GM18861 (cell line): ENCODE results near the gene CACNA1E.
"Not testable (repeated sequence)": the region's sequence is repeated elsewhere in the genome, so short reads cannot be mapped to it uniquely, and the experiment has no call there.

Source experiments
- ATAC-seq: cut with Tn5 transposase; IDR thresholded peaks from one replicate; pipeline ENCODE4 v1.9.1; 2021; ENCODE audit not compliant: unreplicated experiment

CACNA1E gene

DNA sequence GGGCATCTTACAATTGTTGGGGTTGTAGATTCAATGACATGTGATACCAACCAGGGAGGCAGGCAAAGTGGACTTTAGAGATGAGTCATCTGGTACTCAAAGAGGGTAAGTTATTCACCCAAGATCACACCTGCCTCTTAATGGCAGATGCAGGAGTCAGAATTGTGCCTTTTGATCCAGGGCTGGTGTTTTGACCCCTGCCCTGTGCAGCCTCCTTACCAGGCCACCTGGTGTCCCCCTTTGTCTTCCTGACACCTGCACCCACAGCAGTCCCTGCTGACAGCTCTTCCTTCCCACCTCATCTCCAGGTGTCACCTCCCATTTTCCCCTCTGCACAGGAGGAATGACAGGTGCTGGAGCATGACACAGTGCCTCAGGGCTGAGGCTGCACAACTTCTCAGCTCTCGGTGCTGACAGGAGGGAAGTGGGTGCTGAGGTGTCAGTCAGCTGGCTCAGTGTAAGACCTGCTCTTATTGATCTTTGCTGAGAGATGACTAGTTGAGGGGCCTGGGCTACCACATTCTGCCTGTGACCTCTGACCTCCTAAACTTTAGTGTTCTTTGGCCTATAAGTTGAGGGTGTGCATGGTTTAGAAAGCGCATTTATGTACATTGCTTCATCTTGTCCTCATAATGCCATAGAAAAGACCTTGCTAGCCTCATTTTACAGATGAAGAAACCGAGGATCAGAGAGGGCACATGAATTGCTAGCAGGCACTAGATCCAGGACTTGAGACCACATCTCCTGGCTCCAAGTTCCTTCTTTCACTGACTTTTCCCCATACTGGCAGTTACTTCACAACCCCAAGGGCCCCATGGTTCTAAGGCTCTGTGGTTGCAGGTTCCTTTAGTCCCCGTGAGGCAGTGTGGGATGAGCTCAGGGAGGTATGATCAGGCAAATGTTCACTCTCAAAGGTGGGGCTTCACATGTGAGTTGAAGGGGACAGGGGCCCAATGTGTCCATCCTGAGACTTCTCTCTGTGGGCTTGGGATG, 31.3 kb downstream of the CACNA1E start:
- peak; percentile 77 for ATAC-seq

DNA sequence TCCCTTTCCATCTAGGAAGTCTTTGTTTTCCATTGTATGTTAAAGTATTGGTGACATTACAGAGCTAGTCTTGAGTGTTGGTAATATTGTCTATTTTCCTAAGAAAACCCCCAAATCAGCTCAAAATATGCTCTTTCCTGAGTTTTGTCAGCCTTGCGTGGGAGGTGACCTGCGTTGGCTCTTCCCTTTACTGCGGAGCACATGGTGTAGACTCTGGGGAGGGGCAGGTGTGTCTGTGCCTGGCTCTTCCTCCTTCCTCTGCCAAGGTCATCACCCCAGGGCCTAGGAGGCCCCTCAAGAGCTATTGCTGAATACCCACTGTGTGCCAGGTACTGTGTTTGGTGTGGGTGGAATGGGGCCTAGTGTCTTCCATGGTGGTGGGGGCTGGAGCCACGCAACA, 33.4 kb downstream of the CACNA1E start:
- no peak for ATAC-seq

DNA sequence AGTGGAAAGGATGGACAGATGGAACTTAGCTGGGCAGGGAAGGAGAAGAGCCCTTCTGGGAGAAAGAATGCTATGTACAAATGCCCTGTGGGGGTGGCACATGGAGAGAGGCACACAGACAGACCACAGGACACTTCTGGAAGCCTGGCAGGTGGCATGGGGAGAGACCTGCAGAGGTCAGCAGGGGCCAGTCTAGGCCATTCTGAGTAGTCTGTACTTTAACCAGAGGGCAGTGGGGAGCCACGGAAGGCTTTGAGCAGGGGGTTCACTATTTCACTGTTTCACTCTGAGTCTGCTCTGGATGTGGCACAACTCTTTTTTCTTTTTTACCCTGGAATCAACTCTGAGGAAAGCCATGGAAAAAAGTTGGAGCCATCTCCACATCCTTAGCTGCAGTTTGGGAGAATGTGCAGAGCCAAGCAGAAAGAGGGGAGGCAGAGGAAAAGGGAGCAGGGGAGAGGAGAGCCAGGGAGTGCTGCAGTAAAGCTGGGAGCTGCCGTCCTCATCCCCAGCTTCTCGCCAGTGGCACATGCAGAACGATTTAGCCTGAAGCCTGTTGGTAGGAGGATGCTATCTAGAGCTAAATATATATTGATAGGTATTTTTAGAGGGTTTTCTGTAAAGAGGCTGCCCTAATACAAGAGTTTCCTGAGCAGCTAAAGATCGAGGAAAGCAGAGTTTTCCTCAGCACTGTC, 34.0 kb downstream of the CACNA1E start:
- ATAC-seq, result no peak

DNA sequence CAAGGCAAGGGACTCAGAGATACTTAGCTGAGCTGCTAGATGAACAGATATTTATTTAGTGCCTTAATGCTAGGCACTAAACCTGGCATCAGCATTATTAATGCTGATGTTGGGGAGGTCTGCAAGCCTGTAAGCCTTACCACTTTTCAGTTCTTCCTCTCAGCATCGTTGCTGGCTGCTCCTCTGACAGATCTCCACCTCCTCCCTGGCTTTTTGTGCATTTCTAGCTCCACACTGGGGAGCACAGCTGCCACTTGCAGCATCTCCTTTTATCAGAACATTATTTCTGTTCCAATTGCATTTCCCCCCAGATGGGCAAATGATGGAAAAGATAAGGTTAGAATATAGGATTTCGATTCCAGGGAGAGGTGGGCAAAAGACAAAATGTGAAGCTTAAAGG, 34.8 kb downstream of the CACNA1E start:
- ATAC-seq, result no peak

DNA sequence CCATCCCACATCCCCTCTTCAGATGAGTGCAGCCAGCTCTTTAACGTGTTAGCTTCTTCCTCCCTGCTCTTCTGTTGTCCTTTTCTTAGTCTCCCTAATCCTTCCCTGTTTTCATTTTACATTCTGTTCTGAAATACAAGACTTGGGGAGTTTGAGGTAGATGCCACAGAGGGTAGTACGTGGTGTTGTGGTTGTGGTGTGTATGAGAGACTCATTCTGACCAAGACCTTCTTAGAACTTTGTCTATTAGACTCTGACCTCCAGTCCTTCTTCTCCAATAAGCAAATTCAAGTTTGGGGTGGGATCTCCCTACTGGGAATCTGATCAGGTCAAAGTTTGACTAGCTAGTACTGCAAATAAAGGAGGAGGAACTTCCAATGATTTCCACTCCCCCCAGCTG, 39.5 kb downstream of the CACNA1E start:
- ATAC-seq, result no peak

DNA sequence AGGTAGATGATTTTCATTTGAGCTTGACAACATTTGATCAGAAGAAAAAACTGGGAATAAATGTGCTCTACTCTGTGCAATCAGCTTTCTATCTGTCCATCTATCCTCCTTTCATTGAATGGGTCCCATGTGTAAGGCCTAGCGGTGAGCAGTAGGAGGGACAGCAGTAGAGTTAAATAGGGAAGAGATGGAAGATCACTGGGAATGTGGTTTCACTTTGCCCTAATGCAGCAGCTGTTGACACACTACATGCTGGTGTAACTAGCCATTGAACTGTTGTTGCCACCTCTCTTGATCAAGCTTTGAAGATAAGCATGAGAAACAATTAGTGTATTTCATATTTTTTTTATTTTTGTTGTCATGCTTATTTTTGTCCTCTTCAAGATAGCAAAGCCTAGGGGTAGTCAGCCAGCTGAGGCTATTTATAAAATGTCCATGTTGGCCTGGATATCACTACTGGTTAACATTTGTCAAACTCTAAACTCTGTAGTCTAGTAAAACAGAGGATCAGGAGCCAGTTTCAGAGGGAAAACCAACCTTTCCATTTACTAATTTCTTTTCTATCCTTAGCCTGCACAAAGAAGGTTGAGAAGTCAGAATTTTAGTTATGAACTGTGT, 41.9 kb downstream of the CACNA1E start:
- no peak for ATAC-seq

DNA sequence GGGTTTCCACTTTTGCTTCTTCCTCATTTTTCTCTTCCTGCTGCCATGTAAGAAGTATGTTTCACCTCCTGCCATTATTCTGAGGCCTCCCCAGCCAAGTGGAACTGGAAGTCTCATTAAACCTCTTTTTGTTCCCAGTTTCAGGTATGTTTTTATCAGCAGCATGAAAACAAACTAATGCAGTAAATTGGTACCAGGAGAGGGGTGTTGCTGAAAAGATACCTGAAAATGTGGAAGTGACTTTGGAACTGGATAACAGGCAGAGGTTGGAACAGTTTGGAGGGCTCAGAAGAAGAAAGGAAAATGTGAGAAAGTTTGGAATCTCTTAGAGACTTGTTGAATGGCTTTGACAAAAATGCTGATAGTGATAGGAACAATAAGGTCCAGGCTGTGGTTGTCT, 44.9 kb downstream of the CACNA1E start:
- ATAC-seq, result not testable (repeated sequence)

DNA sequence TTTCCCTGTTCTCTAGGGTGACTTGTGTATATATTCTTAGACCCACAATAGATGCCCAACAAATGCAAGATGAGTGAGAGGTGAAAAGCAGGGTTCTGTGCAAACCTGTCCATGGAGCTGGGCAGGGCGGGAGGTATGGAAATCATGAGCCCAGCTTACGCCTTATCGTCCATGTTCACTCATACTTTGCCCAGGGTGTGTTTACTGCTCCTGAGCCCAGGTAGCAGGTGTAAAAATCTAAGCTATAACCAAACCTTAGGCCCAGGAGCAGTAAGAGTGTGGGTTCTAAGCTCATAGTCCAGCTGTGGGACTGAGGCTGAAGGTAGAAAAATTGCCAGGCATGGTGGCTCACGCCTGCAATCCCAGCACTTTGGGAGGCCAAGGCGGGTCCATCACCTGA, 48.1 kb downstream of the CACNA1E start:
- no peak for ATAC-seq

DNA sequence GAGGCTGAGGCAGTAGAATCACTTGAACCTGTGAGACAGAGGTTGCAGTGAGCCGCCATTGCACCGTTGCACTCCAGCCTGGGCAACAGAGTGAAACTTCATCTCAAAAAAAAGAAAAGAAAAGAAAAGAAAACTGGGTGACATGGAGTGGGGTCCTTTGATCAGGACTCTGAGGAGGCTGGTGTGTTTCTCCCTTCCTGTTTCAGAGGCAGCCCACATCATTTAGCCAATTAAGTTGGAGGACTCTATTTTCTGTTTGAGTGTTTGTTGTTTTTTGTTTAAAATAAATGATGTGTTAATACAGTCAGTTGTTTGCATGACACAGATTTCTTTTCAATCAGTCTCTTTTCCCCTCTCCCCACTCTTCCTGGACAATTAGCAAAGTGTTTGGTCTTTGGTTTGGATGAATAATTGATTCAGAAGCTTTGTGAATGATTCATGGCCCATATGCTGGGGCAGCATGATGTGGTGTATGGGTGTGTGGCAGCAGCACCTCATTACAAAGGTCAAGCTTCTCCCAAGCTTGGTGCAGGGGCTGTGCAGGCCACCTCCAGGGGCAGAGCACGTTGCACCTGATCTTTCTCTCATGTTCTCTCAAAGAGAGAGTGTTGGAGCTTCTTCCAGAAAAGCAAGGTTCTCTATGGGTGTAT, 48.8 kb downstream of the CACNA1E start:
- no peak for ATAC-seq

DNA sequence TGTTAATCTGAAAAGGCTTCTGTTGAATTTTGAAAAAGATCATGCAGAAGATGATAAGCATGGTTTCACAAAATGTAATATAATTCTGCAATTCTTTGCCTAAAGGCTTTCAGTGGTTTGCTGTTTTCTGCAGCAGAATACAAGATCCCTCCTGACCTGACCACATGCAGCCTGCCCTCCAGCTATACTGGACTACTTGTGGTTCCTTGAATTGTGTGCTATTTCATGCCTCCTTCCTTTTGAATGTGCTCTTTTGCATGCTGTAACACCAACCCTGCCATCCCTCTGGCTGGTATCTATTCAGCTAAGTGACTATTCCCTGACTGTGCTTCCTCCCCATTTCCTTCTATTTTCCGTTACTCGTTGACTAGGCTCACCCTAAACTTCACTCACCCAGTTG, 55.5 kb downstream of the CACNA1E start:
- no peak for ATAC-seq

DNA sequence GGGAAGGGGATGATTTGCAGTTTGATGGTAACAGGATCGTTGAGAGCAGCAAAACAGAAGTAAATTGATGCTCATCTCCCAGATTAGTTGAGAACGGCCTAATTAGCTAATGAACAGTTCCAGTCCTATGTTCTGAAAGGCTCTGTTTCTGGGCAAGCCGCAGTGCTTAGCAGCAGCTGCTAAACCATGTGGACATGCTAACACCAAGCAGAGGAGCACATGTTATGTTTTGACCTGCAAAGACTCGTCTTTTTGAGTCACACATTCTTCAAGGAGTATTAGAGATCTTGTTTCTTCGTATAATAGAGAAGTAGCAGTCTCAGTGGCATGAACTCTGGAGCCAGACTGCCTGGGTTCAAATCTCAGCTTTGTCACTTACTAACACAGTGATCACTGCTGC, 58.1 kb downstream of the CACNA1E start:
- no peak for ATAC-seq

DNA sequence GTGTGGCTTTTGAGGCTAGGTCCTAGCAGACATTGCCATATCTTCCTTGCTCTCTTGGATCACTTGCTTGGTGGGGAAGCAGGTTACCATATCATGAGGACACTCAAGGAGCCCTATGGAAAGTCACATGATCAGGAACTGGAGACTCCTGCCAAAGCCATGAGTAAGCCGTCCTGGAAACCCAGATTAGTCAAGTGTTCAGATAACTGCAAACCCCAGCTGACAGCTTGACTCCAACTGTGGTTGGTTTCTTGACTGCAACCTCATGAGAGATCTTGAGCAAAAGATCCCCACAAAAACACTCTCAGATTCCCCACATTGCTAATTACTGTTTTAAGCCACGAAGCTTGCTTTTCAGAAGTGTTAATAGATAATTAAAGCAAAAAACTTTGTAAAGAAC, 58.6 kb downstream of the CACNA1E start:
- no peak for ATAC-seq

DNA sequence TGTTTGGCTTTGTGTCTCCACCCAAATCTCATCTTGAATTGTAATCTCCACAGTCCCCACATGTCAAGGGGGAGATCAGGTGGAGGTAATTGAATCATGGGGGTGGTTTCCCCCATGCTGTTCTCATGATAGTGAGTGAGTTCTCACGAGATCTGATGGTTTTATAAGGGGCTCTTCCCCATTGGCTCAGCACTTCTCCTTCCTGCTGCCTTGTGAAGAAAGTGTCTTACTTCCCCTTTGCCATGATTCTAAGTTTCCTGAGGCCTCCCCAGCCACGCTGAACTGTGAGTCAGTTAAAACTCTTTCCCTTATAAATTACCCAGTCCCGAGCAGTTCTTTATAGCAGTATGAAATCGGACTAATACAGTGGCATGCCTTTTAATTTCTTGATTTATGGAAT, 59.1 kb downstream of the CACNA1E start:
- not testable (repeated sequence) for ATAC-seq

DNA sequence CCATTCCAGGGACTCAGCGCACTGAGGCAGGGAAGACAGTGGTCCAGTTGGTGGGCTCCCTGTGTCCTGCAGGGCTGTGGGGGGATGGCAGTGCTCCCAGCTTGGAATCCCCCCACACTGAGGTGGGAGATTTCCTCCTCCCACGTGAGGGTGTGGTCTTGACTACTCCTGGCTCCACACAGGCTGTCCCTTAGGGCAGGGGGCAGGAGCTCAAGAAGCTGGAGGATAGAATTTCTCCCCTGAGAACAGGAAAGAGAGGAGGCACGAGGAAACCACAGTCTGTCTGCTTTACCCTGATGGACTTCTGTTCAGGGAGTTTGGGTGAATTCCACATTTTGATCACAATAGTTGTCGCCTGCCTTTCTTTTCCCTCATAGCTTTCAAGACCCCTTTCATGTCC, 62.1 kb downstream of the CACNA1E start:
- no peak for ATAC-seq

DNA sequence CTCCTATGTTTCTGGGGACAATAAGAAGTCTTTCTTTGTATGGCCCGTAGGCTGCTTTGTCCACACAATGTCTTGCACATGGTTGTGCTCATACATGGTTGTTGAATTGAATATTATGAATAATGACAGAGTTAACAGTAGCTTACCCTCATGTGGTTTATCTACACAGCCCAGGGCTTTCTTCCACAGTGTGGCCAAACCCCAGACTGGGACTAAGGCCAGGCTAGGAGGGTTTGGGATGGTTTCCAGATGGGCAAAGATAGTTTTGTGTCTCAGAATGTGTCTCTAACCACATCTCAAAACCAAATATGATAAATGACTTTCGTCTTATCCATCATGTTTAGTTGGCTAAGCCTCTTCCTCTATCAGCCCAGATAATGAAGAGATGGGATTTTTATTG, 65.2 kb downstream of the CACNA1E start:
- no peak for ATAC-seq

DNA sequence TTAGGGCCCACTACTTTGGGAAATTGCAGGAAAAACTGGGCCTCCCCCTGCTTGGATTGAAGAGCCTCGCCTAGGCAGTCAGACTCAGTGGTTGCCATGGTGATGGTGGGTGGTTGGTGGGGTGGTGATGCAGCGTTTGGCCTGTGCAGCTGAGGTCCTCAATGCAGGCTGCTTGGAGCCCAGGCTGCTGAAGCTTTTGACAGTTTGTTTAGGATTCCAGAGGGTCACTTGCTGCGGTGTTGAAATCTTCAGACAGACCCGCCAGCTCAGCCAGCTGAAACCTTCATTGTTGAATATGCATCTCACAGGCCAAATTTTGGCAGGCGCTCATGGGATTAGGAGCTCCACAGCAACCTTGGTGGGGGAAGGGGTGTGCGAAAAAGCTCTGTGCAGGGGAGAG, 67.9 kb downstream of the CACNA1E start:
- no peak for ATAC-seq

DNA sequence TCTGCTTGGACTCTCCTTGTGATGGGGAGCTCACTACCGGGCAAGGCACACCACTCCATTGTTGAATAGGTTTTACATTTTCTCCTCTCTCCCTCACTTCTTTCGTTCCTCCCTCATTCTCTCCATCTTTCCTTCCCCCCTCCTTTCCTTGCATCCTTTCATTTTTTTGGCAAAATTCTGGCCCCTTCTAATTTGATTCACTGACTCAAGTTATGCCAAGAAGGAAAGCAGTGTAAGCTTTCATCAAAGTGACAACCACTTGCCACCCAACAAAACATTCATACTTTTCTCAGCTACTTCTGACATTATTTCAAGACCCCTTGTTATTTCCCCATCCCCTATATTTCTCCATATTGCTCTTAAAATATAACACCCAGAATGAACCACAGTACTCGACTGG, 68.4 kb downstream of the CACNA1E start:
- ATAC-seq, result no peak

DNA sequence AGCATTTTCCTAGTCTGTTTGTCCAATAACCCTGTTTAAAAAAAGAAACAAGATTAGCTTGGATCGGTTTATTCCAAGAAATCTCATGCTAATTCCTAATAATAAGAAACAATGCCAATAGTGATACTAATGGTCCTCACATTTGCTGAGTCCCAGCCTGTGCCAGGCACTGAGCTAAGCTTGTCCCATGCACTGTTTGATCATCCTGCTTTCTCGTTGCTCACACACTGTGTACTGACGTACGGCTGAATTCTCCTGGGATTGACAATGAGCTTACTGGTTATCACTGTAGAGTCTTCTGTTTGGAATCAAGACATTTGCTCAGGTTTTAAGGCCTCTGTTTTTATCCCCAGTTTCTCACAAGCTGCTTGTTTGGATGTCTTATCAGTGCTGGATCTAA, 71.1 kb downstream of the CACNA1E start:
- ATAC-seq, result no peak

DNA sequence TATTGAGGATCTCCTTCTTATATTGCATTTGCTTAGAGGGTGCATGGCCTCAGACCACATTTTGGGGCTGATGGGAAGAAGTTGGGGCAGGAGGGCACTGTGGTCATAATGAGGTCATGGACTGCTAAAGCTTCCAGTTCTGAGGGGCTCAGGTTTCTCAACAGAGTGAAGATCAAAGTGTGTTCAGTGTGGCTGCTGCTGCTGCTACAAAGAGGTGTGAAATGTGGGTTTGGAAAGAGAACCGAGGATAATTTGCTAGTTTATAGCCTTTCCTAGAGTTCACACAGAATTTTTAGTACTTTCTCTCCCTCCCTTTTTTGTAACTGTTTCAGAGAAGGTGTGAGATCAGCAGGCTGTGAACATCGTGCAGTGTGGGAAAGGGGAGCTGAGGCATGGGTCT, 73.3 kb downstream of the CACNA1E start:
- ATAC-seq, result no peak

DNA sequence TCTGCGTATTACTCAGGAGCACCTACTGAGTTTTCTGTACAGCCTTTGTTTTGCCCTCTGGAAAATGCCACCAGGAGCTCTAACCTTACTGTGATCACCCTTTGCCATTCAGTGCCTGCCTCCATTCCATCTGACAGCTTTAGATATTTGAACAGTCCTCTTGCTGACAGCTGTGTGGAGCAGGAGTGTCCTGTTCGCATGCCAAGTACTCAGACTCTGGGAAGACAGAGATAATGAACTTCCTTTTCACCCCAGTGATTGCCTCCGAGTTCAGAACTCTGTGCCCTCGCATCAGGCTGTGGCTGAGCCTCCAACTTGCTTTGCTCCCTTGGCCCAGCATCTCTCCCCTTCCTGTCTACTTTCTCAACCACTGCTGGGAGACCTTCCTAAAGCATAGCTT, 74.0 kb downstream of the CACNA1E start:
- ATAC-seq, result no peak

DNA sequence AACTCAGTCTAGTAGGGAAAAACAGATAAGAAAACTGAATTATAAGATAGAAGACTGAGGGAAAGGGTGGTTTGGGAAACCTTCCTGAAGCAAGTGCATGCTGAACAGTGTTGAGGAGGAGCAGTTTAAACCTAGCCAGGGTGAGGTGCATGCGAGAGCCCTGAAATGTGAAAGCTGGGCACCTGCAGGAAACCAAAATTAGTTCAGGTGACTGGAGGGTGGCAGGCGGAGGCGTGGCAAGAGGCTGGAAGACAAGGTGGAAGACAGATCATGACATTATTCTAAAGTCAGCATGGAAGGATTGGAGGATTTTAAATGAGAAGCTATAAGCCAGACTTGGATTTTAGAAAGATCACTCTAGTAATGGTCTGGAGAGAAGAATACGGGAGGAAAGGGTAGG, 75.1 kb downstream of the CACNA1E start:
- no peak for ATAC-seq
